Right forelimb (tissue), 1 donor: ENCODE measurements around the gene ESYT2.
A peak's percentile ranks its signal among the peaks of the same experiment; 100 is the strongest.
"Not testable (repeated sequence)": the region's sequence is repeated elsewhere in the genome, so short reads cannot be mapped to it uniquely, and the experiment has no call there.

ENCODE experiments used
- DNase-seq: peaks from one replicate; pipeline ENCODE4 v3.0.0-alpha.2; 2018

ESYT2 gene

GRCh38 chr7:158829342-158830210, at the start of gene ESYT2:
TSS of gene ESYT2 (minus strand) at chr7:158829509. CDS start at chr7:158829418, 91 bp downstream.
- peak; percentile 100 for DNase-seq

- not testable (repeated sequence) for DNase-seq
These were observed 49.1 kb upstream of the ESYT2 start for GRCh38 chr7:158878151-158879079.

- no peak for DNase-seq
These were observed 47.7 kb upstream of the ESYT2 start for GRCh38 chr7:158876984-158877383.

GRCh38 chr7:158869876-158870275, 40.6 kb upstream of the ESYT2 start:
- DNase-seq, result no peak

- DNase-seq, result no peak
These were observed 39.6 kb upstream of the ESYT2 start for GRCh38 chr7:158868764-158869410.

- DNase-seq, result no peak
These were observed 38.1 kb upstream of the ESYT2 start for GRCh38 chr7:158867214-158867984.

- no peak for DNase-seq
These were observed 36.7 kb upstream of the ESYT2 start for GRCh38 chr7:158865977-158866376.

- DNase-seq, result no peak
These were observed 36.2 kb upstream of the ESYT2 start for GRCh38 chr7:158865462-158865922.

GRCh38 chr7:158864833-158865232, 35.5 kb upstream of the ESYT2 start:
- no peak for DNase-seq

- no peak for DNase-seq
These were observed 35.2 kb upstream of the ESYT2 start for GRCh38 chr7:158864507-158864820.

- DNase-seq, result peak; percentile 79
These were observed 34.5 kb upstream of the ESYT2 start for GRCh38 chr7:158863611-158864506.

- DNase-seq, result not testable (repeated sequence)
These were observed 33.8 kb upstream of the ESYT2 start for GRCh38 chr7:158862985-158863610.

- DNase-seq, result no peak
These were observed 32.8 kb upstream of the ESYT2 start for GRCh38 chr7:158861936-158862704.

GRCh38 chr7:158861004-158861787, 31.9 kb upstream of the ESYT2 start:
- DNase-seq, result no peak

GRCh38 chr7:158860394-158860793, 31.1 kb upstream of the ESYT2 start:
- no peak for DNase-seq

GRCh38 chr7:158858592-158859503, 29.5 kb upstream of the ESYT2 start:
- DNase-seq, result no peak

GRCh38 chr7:158856883-158857668, 27.8 kb upstream of the ESYT2 start:
- DNase-seq, result no peak
